Dendritic cell treated with granulocyte-macrophage colony-stimulating factor and Interleukin-4, amounts not matched to agents 40 ng/mL and 50 ng/mL, for 4 days (primary cell): Measurements from ENCODE around the gene ARMC9.
A peak's percentile ranks its signal among the peaks of the same experiment; 100 is the strongest.

Experiments
- H3K27ac Mint-ChIP-seq: one replicate; pipeline ENCODE4 v1.8.0; 2022; ENCODE audit warnings: mild to moderate bottlenecking, mixed read lengths
- H3K27me3 Mint-ChIP-seq: one replicate; pipeline ENCODE4 v1.8.0; 2022; ENCODE audit warnings: mild to moderate bottlenecking, mixed read lengths
- H3K36me3 Mint-ChIP-seq: one replicate; pipeline ENCODE4 v1.8.0; 2022; ENCODE audit warnings: low read depth, mixed read lengths
- H3K4me1 Mint-ChIP-seq: one replicate; pipeline ENCODE4 v1.8.0; 2022; ENCODE audit warnings: low read depth, mixed read lengths
- H3K4me3 Mint-ChIP-seq: one replicate; pipeline ENCODE4 v1.8.0; 2022; ENCODE audit warnings: mild to moderate bottlenecking, moderate library complexity, mixed read lengths
- H3K9me3 Mint-ChIP-seq: one replicate; pipeline ENCODE4 v1.8.0; 2022; ENCODE audit warnings: mixed read lengths
- intact Hi-C: fragments of 100-400 bp; cut with micrococcal nuclease; formaldehyde crosslinking; loops from one replicate; pipeline ENCODE4 v1.15.0; 2022

The ARMC9 gene

DNA sequence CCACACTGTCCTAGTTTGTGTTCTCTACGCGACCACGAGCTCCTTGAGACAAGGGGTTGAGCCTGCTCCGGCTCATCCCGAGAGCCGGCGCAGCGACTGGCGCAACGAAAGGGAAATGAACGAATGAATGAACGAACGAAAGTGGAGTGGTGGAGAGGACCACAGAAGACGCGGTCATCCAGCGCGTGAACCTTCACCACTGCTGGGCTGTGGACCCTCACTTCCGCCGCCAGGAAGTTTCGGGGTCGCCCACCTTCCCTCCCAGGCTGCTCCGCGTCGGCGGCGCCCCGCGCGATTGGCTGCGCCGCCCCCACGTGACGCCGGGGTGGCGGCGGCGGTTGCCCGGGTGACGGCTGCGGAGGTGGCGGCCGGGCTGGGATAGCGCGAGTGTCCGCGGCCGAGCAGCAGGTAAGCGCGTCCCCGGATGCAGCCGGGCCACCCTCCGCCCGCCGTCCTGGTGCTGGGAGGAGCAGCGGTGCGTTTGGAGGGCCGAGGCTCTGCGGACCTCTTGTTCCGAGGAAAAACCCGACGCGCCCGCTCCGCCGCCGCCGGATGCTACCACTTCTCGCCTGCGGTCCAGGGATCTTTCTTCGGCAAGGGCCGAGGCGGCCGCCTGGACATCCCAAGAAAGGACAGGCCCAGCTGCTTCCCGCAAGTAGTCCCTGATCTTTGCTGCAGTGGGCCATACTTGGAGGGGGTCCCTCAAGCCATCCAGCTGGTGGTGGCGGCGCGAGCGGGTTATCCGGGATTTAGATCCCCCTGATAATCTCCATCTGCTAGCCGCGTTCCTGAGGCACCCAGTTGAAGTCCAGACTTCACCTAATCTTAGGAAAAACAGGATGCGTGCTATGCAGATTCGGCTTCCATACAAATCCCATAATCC, at the start of gene ARMC9:
Gene ARMC9 (plus strand): TSS at position 341 of the 883 bp plus-strand sequence. CDS start 7,608 bp downstream, outside the sequence.
- H3K4me3 Mint-ChIP-seq, result peak within 1 kb of the TSS; percentile 84
- H3K27ac Mint-ChIP-seq, result peak within 1 kb of the TSS; percentile 41

GRCh38 chr2:231152800-231153557, 45.5 kb upstream of the ARMC9 start:
- no peak overlapping the region for H3K4me3 Mint-ChIP-seq
- H3K9me3 Mint-ChIP-seq, result no peaks in the 10 kb centered on the region
- intact Hi-C loops, result no loop called here
- no peaks in the 10 kb centered on the region for H3K4me1 Mint-ChIP-seq
- no peak overlapping the region for H3K27ac Mint-ChIP-seq
- peaks cover 73% of the 10 kb centered on the region for H3K36me3 Mint-ChIP-seq
- H3K27me3 Mint-ChIP-seq, result no peaks in the 10 kb centered on the region

More for the DNA sequence above, at the start of gene ARMC9:
- H3K9me3 Mint-ChIP-seq, result no peaks in the 10 kb centered on the region
- intact Hi-C loops, result no loop called here
- H3K36me3 Mint-ChIP-seq, result no peaks in the 10 kb centered on the region
- H3K4me1 Mint-ChIP-seq, result peaks cover 16% of the 10 kb centered on the region
- H3K27me3 Mint-ChIP-seq, result peaks cover 40% of the 10 kb centered on the region

GRCh38 chr2:231159306-231159705, 39.1 kb upstream of the ARMC9 start:
- Mint-ChIP-seq H3K9me3 (no peaks in the 10 kb centered on the region), H3K4me3 (no peak overlapping the region), H3K4me1 (peaks cover 16% of the 10 kb centered on the region), H3K27ac (peak overlapping the region; percentile 20), H3K36me3 (peaks cover 66% of the 10 kb centered on the region), H3K27me3 (no peaks in the 10 kb centered on the region)
- intact Hi-C loops, result no loop called here

GRCh38 chr2:231160701-231161100, 37.7 kb upstream of the ARMC9 start:
- Mint-ChIP-seq H3K36me3 (peaks cover 71% of the 10 kb centered on the region), H3K27ac (no peak overlapping the region)

GRCh38 chr2:231161252-231161839, 37.1 kb upstream of the ARMC9 start:
- H3K9me3 Mint-ChIP-seq, result no peaks in the 10 kb centered on the region
- H3K36me3 Mint-ChIP-seq, result peaks cover 76% of the 10 kb centered on the region
- no peaks in the 10 kb centered on the region for H3K27me3 Mint-ChIP-seq
- H3K4me3 Mint-ChIP-seq, result no peak overlapping the region
- H3K27ac Mint-ChIP-seq, result peak overlapping the region; percentile 75
- intact Hi-C loops, result no loop called here
- peaks cover 16% of the 10 kb centered on the region for H3K4me1 Mint-ChIP-seq

More at GRCh38 chr2:231160701-231161100, 37.7 kb upstream of the ARMC9 start:
- no peak overlapping the region for H3K4me3 Mint-ChIP-seq
- intact Hi-C loops, result no loop called here
- H3K4me1 Mint-ChIP-seq, result peaks cover 16% of the 10 kb centered on the region
- H3K27me3 Mint-ChIP-seq, result no peaks in the 10 kb centered on the region
- H3K9me3 Mint-ChIP-seq, result no peaks in the 10 kb centered on the region

- H3K36me3 Mint-ChIP-seq, result peaks cover 80% of the 10 kb centered on the region
- H3K9me3 Mint-ChIP-seq, result no peaks in the 10 kb centered on the region
- H3K27ac Mint-ChIP-seq, result peak overlapping the region; percentile 75
- intact Hi-C loops, result no loop called here
- H3K27me3 Mint-ChIP-seq, result no peaks in the 10 kb centered on the region
- H3K4me1 Mint-ChIP-seq, result peaks cover 16% of the 10 kb centered on the region
- no peak overlapping the region for H3K4me3 Mint-ChIP-seq
Observed at GRCh38 chr2:231161877-231162329, 36.5 kb upstream of the ARMC9 start.

- intact Hi-C loops, result no loop called here
- Mint-ChIP-seq H3K9me3 (no peaks in the 10 kb centered on the region), H3K4me3 (no peak overlapping the region), H3K27me3 (no peaks in the 10 kb centered on the region), H3K36me3 (peaks cover 80% of the 10 kb centered on the region), H3K4me1 (peaks cover 22% of the 10 kb centered on the region), H3K27ac (peak overlapping the region; percentile 75)
Observed at GRCh38 chr2:231163011-231163410, 35.4 kb upstream of the ARMC9 start.

- Mint-ChIP-seq H3K27ac (no peak overlapping the region), H3K4me3 (no peak overlapping the region), H3K36me3 (peaks cover 81% of the 10 kb centered on the region), H3K27me3 (no peaks in the 10 kb centered on the region), H3K4me1 (peaks cover 27% of the 10 kb centered on the region), H3K9me3 (no peaks in the 10 kb centered on the region)
- intact Hi-C loops, result no loop called here
Observed at GRCh38 chr2:231163414-231164095, 34.9 kb upstream of the ARMC9 start.

- Mint-ChIP-seq H3K4me1 (peaks cover 20% of the 10 kb centered on the region), H3K36me3 (peaks cover 89% of the 10 kb centered on the region), H3K9me3 (no peaks in the 10 kb centered on the region), H3K4me3 (no peak overlapping the region), H3K27me3 (no peaks in the 10 kb centered on the region), H3K27ac (peak overlapping the region; percentile 62)
- intact Hi-C loops, result no loop called here
Observed at GRCh38 chr2:231167745-231168459, 30.5 kb upstream of the ARMC9 start.

- Mint-ChIP-seq H3K36me3 (peaks cover 90% of the 10 kb centered on the region), H3K27ac (peak overlapping the region; percentile 62)
- intact Hi-C loops, result no loop called here
Observed at GRCh38 chr2:231168460-231169139, 29.8 kb upstream of the ARMC9 start.

GRCh38 chr2:231169488-231169887, 28.9 kb upstream of the ARMC9 start:
- intact Hi-C loops, result no loop called here
- peaks cover 86% of the 10 kb centered on the region for H3K36me3 Mint-ChIP-seq
- H3K4me1 Mint-ChIP-seq, result peaks cover 20% of the 10 kb centered on the region
- no peak overlapping the region for H3K4me3 Mint-ChIP-seq
- no peaks in the 10 kb centered on the region for H3K9me3 Mint-ChIP-seq
- H3K27ac Mint-ChIP-seq, result no peak overlapping the region
- no peaks in the 10 kb centered on the region for H3K27me3 Mint-ChIP-seq

More at GRCh38 chr2:231168460-231169139, 29.8 kb upstream of the ARMC9 start:
- Mint-ChIP-seq H3K4me3 (no peak overlapping the region), H3K9me3 (no peaks in the 10 kb centered on the region), H3K4me1 (peaks cover 20% of the 10 kb centered on the region), H3K27me3 (no peaks in the 10 kb centered on the region)

DNA sequence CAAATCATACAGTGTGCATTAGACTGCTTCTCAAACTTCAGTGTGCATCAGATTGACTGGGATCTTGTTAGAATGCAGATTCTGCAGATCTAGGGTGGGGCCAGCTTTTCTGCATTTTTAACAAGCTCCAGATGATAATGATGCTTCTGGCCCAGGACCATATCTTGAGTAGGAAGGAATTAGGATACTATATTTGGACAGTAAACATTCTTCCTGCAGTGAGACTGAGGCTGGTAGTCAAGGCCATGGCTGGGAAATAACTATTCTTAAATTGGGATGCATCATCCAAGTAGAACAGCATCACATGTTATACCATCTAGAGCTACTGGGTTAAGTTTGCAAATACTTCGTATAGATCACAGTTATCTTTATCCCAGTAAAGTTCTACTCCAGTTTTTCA, 28.4 kb upstream of the ARMC9 start:
- H3K27me3 Mint-ChIP-seq, result no peaks in the 10 kb centered on the region
- intact Hi-C loops, result no loop called here
- no peaks in the 10 kb centered on the region for H3K9me3 Mint-ChIP-seq
- H3K4me1 Mint-ChIP-seq, result peaks cover 20% of the 10 kb centered on the region
- peaks cover 85% of the 10 kb centered on the region for H3K36me3 Mint-ChIP-seq
- no peak overlapping the region for H3K4me3 Mint-ChIP-seq
- no peak overlapping the region for H3K27ac Mint-ChIP-seq
